Subcutaneous abdominal adipose tissue (tissue), 5 donors: ENCODE results near the gene LZTR1.

ENCODE experiments used
- H3K27ac ChIP-seq: one replicate; pipeline ENCODE4 v1.7.0; 2013; ENCODE audit warnings: low read depth, mild to moderate bottlenecking, inconsistent platforms, low read length, moderate library complexity
- H3K27me3 ChIP-seq, 5 donors: one replicate each; pipeline ENCODE4 v1.7.0; 2013; ENCODE audit warnings: low read length in 5 of 5, inconsistent platforms in 1 of 5; ENCODE audit not compliant: control insufficient read depth in 5 of 5, insufficient read depth in 4 of 5
- H3K36me3 ChIP-seq, 5 donors: one replicate each; pipeline ENCODE4 v1.7.0; 2013; ENCODE audit warnings: low read length in 5 of 5; ENCODE audit not compliant: control insufficient read depth in 5 of 5, insufficient read depth in 5 of 5
- H3K4me1 ChIP-seq, 5 donors: one replicate each; pipeline ENCODE4 v1.7.0; 2013; ENCODE audit warnings: low read length in 5 of 5, mild to moderate bottlenecking in 3 of 5, moderate library complexity in 1 of 5; ENCODE audit not compliant: control insufficient read depth in 5 of 5, insufficient read depth in 5 of 5
- H3K4me3 ChIP-seq, 5 donors: one replicate each; pipeline ENCODE4 v1.7.0; 2013; ENCODE audit warnings: low read length in 5 of 5, low read depth in 1 of 5
- H3K9ac ChIP-seq, 5 donors: one replicate each; pipeline ENCODE4 v1.7.0; 2013; ENCODE audit warnings: low read length in 5 of 5, mild to moderate bottlenecking in 4 of 5, moderate library complexity in 3 of 5
- H3K9me3 ChIP-seq, 5 donors: one replicate each; pipeline ENCODE4 v1.7.0; 2013; ENCODE audit warnings: low read length in 5 of 5; ENCODE audit not compliant: control insufficient read depth in 5 of 5
- donor health status: healthy.
- donor health status: healthy.
- donor health status: healthy.
- donor health status: healthy.
- donor health status: healthy.

Gene LZTR1

GRCh38 chr22:20973634-20974286 lies 8.3 kb upstream of the LZTR1 start:
- Histone ChIP-seq H3K27ac (no peak overlapping the region), H3K9ac (no peak overlapping the region)

DNA sequence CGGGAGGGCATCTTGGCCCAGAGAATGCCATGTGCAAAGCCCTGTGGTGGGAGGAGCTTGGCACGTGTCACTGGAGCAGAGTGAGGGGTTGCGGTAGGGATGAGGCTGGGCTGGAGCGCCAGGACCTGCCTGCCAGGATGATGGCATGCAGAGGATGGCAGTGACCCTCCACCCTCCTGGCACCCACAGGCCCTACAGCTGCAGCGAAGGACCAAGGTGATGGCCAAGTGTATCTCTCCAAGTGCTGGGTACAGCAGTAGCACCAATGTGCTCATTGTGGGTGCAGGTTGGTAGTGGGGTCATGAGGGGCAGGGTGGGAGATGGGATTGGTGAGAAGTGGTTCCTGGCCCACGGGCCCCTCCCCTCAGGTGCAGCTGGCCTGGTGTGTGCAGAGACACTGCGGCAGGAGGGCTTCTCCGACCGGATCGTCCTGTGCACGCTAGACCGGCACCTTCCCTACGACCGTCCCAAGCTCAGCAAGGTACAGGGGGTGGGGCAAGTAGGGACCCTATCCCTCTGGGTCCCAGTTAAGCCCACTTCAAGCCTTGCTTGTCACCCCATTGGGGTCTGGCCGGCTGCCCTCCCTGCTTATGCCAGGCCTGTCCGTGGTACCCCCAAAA lies 7.7 kb upstream of the LZTR1 start:
- Histone ChIP-seq H3K9me3 (peaks cover 0 to 12% (median 10%) of the 10 kb centered on the region in 5 donors), H3K4me3 (no peak overlapping the region), H3K9ac (no peak overlapping the region), H3K4me1 (peaks cover 2 to 6% (median 2%) of the 10 kb centered on the region in 5 donors), H3K36me3 (no peaks in the 10 kb centered on the region), H3K27ac (no peak overlapping the region), H3K27me3 (peaks cover 0 to 7% (median 3%) of the 10 kb centered on the region in 5 donors)

More at GRCh38 chr22:20973634-20974286, 8.3 kb upstream of the LZTR1 start:
- Histone ChIP-seq H3K4me1 (peaks cover 0 to 7% (median 1%) of the 10 kb centered on the region in 5 donors), H3K4me3 (no peak overlapping the region), H3K36me3 (no peaks in the 10 kb centered on the region), H3K27me3 (peaks cover 0 to 3% (median 0%) of the 10 kb centered on the region in 5 donors), H3K9me3 (peaks cover 0 to 11% (median 6%) of the 10 kb centered on the region in 5 donors)

DNA sequence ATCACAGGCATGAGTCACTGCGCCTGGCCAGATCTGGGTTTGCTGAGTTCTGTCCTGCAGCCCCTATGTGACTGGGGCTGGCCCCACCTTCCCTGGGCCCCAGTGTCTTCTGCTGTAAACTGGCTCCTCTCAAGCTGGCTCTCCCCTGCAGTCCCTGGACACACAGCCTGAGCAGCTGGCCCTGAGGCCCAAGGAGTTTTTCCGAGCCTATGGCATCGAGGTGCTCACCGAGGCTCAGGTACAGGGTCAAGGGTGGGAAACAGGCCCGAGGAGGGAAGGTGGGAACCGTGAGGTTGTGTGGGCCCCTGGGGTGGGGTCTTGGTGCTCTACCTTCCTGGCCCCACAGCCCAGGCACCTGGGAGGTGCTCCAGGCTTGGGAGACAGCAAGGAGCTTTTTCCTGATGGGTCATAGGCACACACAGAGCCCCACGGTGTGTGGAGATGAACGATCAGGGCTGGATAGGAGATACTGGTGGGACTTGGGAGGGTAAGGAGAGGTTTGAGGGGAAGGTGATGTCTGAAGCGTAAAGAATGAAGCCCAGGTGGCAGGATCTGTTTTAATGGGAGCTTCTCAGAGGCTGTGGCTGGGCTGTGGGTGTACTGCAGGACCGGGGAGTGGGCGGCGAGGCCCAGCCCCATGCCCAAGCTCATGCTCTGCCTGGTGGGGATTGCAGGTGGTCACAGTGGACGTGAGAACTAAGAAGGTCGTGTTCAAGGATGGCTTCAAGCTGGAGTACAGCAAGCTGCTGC lies 6.4 kb upstream of the LZTR1 start:
- Histone ChIP-seq H3K9ac (no peak overlapping the region), H3K27ac (no peak overlapping the region), H3K36me3 (no peaks in the 10 kb centered on the region), H3K4me1 (peaks cover 7 to 14% (median 11%) of the 10 kb centered on the region in 5 donors), H3K27me3 (peaks cover 0 to 14% (median 3%) of the 10 kb centered on the region in 5 donors), H3K4me3 (no peak overlapping the region), H3K9me3 (peaks cover 0 to 12% (median 10%) of the 10 kb centered on the region in 5 donors)

DNA sequence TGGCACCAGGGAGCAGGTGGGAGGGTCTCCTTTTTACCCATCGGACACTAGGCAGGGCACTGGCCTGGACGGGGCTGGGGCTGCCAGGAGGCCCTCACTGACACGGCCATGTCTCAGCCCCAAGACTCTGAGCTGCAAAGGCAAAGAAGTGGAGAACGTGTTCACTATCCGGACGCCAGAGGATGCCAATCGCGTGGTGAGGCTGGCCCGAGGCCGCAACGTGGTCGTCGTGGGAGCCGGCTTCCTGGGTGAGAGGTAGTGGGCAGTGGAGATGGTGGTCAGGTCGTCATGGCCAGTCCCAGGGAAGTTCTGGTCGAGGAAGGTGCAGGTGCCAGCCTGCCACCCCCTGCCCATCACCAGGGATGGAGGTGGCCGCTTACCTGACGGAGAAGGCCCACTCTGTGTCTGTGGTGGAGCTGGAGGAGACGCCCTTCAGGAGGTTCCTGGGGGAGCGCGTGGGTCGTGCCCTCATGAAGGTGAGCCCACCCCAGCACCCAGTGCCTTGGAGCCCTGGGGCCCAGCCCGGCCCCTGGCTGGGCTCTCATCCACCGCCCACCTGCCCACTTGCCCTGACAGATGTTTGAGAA lies 5.7 kb upstream of the LZTR1 start:
- Histone ChIP-seq H3K4me1 (peaks cover 9 to 21% (median 18%) of the 10 kb centered on the region in 5 donors), H3K27ac (no peak overlapping the region), H3K9me3 (peaks cover 0 to 12% (median 10%) of the 10 kb centered on the region in 5 donors), H3K4me3 (no peak overlapping the region), H3K9ac (no peak overlapping the region), H3K36me3 (no peaks in the 10 kb centered on the region), H3K27me3 (peaks cover 0 to 14% (median 3%) of the 10 kb centered on the region in 5 donors)

DNA sequence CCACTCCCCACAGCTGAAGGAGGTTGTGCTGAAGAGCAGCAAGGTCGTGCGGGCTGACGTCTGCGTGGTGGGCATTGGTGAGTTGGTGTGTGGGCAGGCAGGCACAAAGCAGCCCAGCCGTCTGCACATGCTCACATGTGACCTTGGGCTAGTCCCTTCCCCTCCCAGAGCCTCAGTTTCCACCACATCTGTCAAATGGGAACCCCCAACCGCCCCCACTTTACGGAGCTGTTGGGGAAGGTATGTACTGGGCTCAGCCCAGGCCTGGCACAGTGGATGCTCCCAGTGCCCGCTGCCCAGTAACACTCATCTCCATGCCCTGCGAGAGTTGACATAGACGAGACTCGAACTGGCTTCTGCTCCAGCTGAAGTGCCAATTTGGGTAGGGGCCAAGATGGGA lies 5.1 kb upstream of the LZTR1 start:
- peaks cover 0 to 12% (median 10%) of the 10 kb centered on the region in 5 donors for H3K9me3 ChIP-seq
- H3K36me3 ChIP-seq, result no peaks in the 10 kb centered on the region
- H3K27ac ChIP-seq, result no peak overlapping the region
- peaks cover 0 to 14% (median 3%) of the 10 kb centered on the region in 5 donors for H3K27me3 ChIP-seq
- no peak overlapping the region for H3K4me3 ChIP-seq
- H3K4me1 ChIP-seq, result peaks cover 12 to 26% (median 21%) of the 10 kb centered on the region in 5 donors
- no peak overlapping the region for H3K9ac ChIP-seq

DNA sequence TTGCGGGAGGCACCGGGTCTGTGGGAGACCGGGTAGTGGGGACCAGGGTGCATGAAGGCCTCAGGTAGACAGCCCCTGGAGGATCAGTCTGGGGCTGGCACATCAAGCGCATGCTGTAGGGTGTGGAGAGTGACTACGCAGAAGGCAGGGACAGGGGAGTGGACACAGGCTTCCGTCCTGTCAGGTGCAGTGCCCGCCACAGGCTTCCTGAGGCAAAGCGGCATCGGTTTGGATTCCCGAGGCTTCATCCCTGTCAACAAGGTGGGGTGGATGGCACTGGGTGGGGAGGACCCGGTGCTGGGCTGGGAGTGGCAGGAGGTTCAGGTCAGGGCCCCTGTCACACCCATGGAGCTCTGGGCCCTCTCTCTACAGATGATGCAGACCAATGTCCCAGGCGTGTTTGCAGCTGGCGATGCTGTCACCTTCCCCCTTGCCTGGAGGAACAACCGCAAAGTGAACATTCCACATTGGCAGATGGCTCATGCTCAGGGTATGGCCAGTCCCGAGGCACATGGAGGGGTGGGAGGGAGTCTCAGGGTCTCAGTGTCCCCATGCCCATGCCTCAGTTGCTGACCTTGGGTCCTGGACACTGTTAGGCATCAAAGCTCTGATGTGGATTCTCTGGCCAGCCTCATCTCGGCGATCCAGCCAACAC lies 4.5 kb upstream of the LZTR1 start:
- H3K4me1 ChIP-seq, result peaks cover 12 to 30% (median 24%) of the 10 kb centered on the region in 5 donors
- H3K27ac ChIP-seq, result no peak overlapping the region
- H3K9ac ChIP-seq, result no peak overlapping the region
- H3K9me3 ChIP-seq, result peaks cover 0 to 12% (median 10%) of the 10 kb centered on the region in 5 donors
- H3K27me3 ChIP-seq, result peaks cover 0 to 14% (median 3%) of the 10 kb centered on the region in 5 donors
- H3K4me3 ChIP-seq, result no peak overlapping the region
- no peaks in the 10 kb centered on the region for H3K36me3 ChIP-seq

DNA sequence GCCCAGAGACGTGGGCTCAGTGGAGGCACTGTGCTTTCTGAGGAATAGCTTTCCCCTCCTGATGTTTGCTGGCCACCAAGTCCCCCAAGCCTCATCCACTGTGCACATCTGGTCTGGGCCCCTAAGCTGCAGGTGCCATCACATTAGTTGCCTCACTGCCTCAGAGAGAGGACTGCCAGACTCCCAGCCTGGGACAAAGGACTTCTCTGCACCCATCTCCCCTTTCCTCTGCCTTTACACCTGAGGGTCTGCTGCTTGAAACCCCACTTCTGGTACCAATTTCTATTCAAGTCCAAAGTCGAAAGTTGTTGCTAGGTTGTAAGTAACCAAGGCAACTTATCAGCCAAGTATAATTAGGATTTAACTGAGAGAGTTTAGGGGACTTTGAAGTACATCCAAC lies 3.7 kb upstream of the LZTR1 start:
- Histone ChIP-seq H3K27ac (no peak overlapping the region), H3K9ac (no peak overlapping the region), H3K4me3 (no peak overlapping the region), H3K4me1 (peaks cover 17 to 37% (median 30%) of the 10 kb centered on the region in 5 donors), H3K9me3 (peaks cover 0 to 12% (median 10%) of the 10 kb centered on the region in 5 donors), H3K36me3 (no peaks in the 10 kb centered on the region), H3K27me3 (peaks cover 0 to 14% (median 3%) of the 10 kb centered on the region in 5 donors)

- peaks cover 0 to 12% (median 10%) of the 10 kb centered on the region in 5 donors for H3K9me3 ChIP-seq
- no peak overlapping the region for H3K27ac ChIP-seq
- H3K36me3 ChIP-seq, result peaks cover 0 to 9% (median 2%) of the 10 kb centered on the region in 5 donors
- peaks cover 17 to 41% (median 36%) of the 10 kb centered on the region in 5 donors for H3K4me1 ChIP-seq
- peak overlapping the region in 4 of 5 donors; percentile 24 to 53 (median 38) for H3K4me3 ChIP-seq
- H3K27me3 ChIP-seq, result peaks cover 0 to 14% (median 3%) of the 10 kb centered on the region in 5 donors
- H3K9ac ChIP-seq, result peak overlapping the region in 3 of 5 donors; percentile 21 to 58 (median 53)
Measured at GRCh38 chr22:20979243-20979809, 2.8 kb upstream of the LZTR1 start.

GRCh38 chr22:20979940-20980453 lies 2.1 kb upstream of the LZTR1 start:
- Histone ChIP-seq H3K27ac (no peak overlapping the region), H3K9me3 (peaks cover 0 to 12% (median 10%) of the 10 kb centered on the region in 5 donors), H3K4me1 (peaks cover 17 to 41% (median 36%) of the 10 kb centered on the region in 5 donors), H3K9ac (peak overlapping the region in 3 of 5 donors; percentile 21 to 58 (median 53)), H3K27me3 (peaks cover 0 to 14% (median 3%) of the 10 kb centered on the region in 5 donors), H3K4me3 (peak overlapping the region in 4 of 5 donors; percentile 24 to 53 (median 38)), H3K36me3 (peaks cover 0 to 12% (median 3%) of the 10 kb centered on the region in 5 donors)
